ENCODE results near the gene MFSD6L. TPM values are rescaled to one million over a fixed set of nuclear protein-coding genes. Genes with fewer than 3 reads are reported as not detected.

MFSD6L gene
- total and polyA plus RNA-seq, 10 of the 15 experiments (the other 5 are each of a cell fraction or from before 2014, with no cell fraction given), result 0.39 to 3.1 (median 1.1) TPM

GRCh38 chr17:8800656-8801055, 1.5 kb upstream of the MFSD6L start:
- SMC1A ChIA-PET (ENCODE audit: uncharacterized antibody, unreplicated experiment), result interaction anchor here (0.7 to 2.1 kb wide), 3 partner anchors 15 to 196 kb away, joined by 3 to 5 read pairs (median 3); no protein-coding TSS in a partner anchor
- FAIRE-seq, result no peak
- TF ChIP-seq JUNB (IDR thresholded peaks at IDR 0.05), result no peak
- TF ChIP-seq NFYA (IDR thresholded peaks at IDR 0.05; ENCODE audit: borderline replicate concordance, low read depth, low read length), result no peak
- TF ChIP-seq MXI1 (IDR thresholded peaks at IDR 0.05; ENCODE audit: low read depth, low read length), result no peak
- no peak for TF ChIP-seq EGR1 (IDR thresholded peaks at IDR 0.05; ENCODE audit: borderline replicate concordance in 1 of 2, low read depth in 2 of 2, low read length in 2 of 2)
- no peak for TF ChIP-seq ZNF207 (IDR thresholded peaks at IDR 0.05; ENCODE audit: borderline replicate concordance)
- no peak for TF ChIP-seq HDAC6 (IDR thresholded peaks at IDR 0.05; ENCODE audit: unreplicated experiment)
- TF ChIP-seq MLLT1 (IDR thresholded peaks at IDR 0.05), result no peak
- no peak for TF ChIP-seq BCL11A (IDR thresholded peaks at IDR 0.05; ENCODE audit: low read depth, low read length)
- TF ChIP-seq CUX1 (IDR thresholded peaks at IDR 0.05; ENCODE audit: insufficient replicate concordance, low read depth, low read length), result no peak
- no peak for TF ChIP-seq GABPA (IDR thresholded peaks at IDR 0.05; ENCODE audit: low read depth)
- TF ChIP-seq ELK1 (IDR thresholded peaks at IDR 0.05; ENCODE audit: low read depth, low read length), result no peak
- no peak for TF ChIP-seq MEF2B (IDR thresholded peaks at IDR 0.05; ENCODE audit: partially characterized antibody, poor library complexity, severe bottlenecking)
- TF ChIP-seq HDAC2 (IDR thresholded peaks at IDR 0.05), result no peak
- no peak for TF ChIP-seq TCF7 (IDR thresholded peaks at IDR 0.05; ENCODE audit: borderline replicate concordance)
- TF ChIP-seq PKNOX1 (IDR thresholded peaks at IDR 0.05), result no peak
- no peak overlapping the region for H3K27ac ChIP-seq (ENCODE audit: control insufficient read depth, insufficient read depth)
- H3K4me2 ChIP-seq (ENCODE audit: control insufficient read depth, insufficient read depth), result no peak overlapping the region
- in situ Hi-C loops (cut with MboI), result no loop called here
- no peaks in the 10 kb centered on the region for H3K27me3 ChIP-seq (replicated peaks in 1 of 2; ENCODE audit: control insufficient read depth in 2 of 2, insufficient read depth in 2 of 2, low read length in 1 of 2)
- H3K9me3 ChIP-seq (replicated peaks; ENCODE audit: control insufficient read depth, insufficient read depth, low read length), result no peaks in the 10 kb centered on the region
- H3K36me3 ChIP-seq (ENCODE audit: control insufficient read depth in 2 of 2, insufficient read depth in 2 of 2, low read length in 1 of 2), result peaks cover 38 to 47% of the 10 kb centered on the region in 2 experiments
- no peak for ATAC-seq
- no TSS peak for BruUV-seq (replicated peaks)
- RAD21 ChIA-PET (ENCODE audit: unreplicated experiment), result no interaction called here
- no peak overlapping the region for H3K4me3 ChIP-seq
- no peak overlapping the region for H3K9ac ChIP-seq (ENCODE audit: control insufficient read depth, insufficient read depth, low read length)
- H3K4me1 ChIP-seq (ENCODE audit: control insufficient read depth, insufficient read depth, low read length), result peaks cover 9% of the 10 kb centered on the region
- no peak for DNase-seq (ENCODE audit: low read depth, low spot score)
- CTCF ChIA-PET, result interaction anchor here (0.7 to 1.5 kb wide), 2 partner anchors 13 to 33 kb away, joined by 3 to 4 read pairs; no protein-coding TSS in a partner anchor
- no peaks in the 10 kb centered on the region for H4K20me1 ChIP-seq (ENCODE audit: control insufficient read depth, insufficient read depth)
- H3K79me2 ChIP-seq (ENCODE audit: control insufficient read depth, insufficient read depth, low read length), result no peaks in the 10 kb centered on the region
- POLR2A ChIA-PET, result no interaction called here
- intact Hi-C loops (cut with micrococcal nuclease; ENCODE audit: unreplicated experiment), result loop anchor here (10.0 kb wide), 1 partner anchor 194 kb away; no protein-coding TSS in a partner anchor
- H2AFZ ChIP-seq (ENCODE audit: control insufficient read depth, low read depth, low read length), result no peak overlapping the region
- 58% methylated on average over 2 of the region's 2 CpGs for WGBS (ENCODE audit: insufficient coverage, insufficient replicate concordance, low lambda C conversion rate, missing lambda C conversion rate)
